Right lobe of liver (tissue), 4 donors: ENCODE data around the gene ZNF512B.

ENCODE experiments used
- CTCF ChIP-seq, 4 donors: fragments of 200-600 bp in 3 of 4; fragments of 450-650 bp in 1 of 4; IDR thresholded peaks; one replicate each; pipeline versions ENCODE4 v1.5.1 to v1.8.0; 2016 to 2022; ENCODE audit warnings: antibody characterized with exemption in 4 of 4, mild to moderate bottlenecking in 2 of 4
- POLR2A ChIP-seq: fragments of 450-650 bp; IDR thresholded peaks from one replicate; pipeline ENCODE4 v1.6.1; 2017; ENCODE audit warnings: antibody characterized with exemption, mild to moderate bottlenecking
- donor health status: DM: no; HTN: no; CAD: no.
- donor health status: DM: no; HTN: no; CAD: no.
- donor health status: DM: no; HTN: yes; CAD: no.

GRCh38 chr20:63952210-63952535 lies 17.6 kb downstream of the ZNF512B start:
- TF ChIP-seq CTCF (IDR thresholded peaks at IDR 0.05): no peak
- no peak for TF ChIP-seq POLR2A
